ENCODE results near the gene ABCB1.

Gene ABCB1

GRCh38 chr7:87600130-87601124 lies at the start of gene ABCB1:
Gene ABCB1, minus strand, starts transcription at chr7:87600884. Its CDS starts 700 bp downstream, at chr7:87600184.
- no peak for DNase-seq (ENCODE audit: low spot score)

- DNase-seq (ENCODE audit: low spot score): no peak
Measured at GRCh38 chr7:87648316-87648715, 47.6 kb upstream of the ABCB1 start.

- no peak for DNase-seq (ENCODE audit: low spot score)
Measured at GRCh38 chr7:87645446-87645845, 44.8 kb upstream of the ABCB1 start.

DNA sequence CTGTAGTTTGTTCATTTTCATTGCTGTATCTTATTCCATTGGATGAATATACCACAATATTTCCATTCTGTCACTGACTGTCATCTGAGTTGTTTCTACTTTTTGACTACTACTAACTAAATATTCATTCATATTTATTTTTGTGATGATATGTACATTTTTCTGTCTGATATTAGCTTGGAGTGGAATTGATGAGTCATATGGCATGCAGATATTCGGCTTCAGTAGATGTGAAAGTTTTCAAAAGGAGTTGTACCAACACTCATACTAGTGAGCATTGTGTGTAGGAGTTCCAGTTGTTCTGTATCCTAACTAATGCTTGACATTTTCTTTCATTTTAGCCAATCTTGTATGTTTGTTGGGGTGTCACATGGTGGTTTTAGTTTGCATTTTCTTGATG lies 35.2 kb upstream of the ABCB1 start:
- DNase-seq (ENCODE audit: low spot score): no peak

DNA sequence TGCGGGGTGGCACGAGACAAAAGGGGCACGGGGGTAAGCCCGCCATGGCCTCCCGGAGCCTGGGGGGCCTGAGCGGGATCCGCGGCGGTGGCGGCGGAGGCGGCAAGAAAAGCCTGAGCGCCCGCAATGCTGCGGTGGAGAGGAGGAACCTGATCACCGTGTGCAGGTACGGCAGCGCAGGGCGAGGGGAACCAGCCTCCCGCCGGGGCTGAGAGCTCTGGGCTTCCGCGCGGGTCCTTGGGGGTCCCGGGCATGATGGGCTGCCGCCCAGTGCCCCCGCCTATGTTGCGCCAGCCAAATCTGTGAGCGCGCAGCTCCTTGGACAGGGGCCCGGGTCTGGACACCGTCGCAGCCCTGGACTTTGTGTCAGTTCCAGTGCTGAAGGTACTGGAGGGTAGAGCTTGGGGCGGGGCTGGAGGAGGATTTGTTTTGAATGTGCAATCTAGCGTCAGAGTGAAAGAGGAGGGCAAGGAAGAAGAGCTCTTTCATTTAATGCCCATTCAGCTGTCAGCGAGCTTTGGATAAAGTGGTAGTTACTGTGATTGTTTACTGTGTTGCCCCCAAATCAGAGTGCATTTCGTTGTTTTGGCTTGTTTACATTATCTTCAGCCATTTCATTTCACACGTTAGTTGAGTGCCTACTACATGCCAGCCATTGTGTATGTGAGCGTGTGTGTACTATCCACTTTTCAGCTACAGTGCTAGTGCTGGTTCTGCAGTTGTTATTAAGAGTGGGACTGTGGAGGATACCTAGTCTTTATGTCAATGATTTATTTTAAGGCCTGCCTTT lies 28.3 kb upstream of the ABCB1 start:
- no peak for DNase-seq (ENCODE audit: low spot score)

DNA sequence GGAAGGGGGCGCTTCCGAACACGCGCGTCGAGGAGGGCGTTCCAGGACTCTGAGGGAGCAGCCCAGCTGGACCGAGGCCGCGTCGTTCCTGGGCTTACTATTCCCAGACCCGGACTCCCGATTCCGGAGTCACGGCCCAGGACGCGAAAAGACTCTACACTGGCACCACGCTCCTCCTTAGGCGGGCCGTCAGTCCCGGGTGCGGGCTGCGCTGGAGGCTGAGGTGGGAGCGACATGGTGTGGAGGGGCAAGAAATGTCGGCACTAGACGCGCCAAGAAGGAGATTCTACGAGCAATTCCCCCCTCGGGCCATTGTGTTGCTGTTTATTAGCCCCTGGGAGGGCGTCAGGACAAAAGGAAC lies 26.9 kb upstream of the ABCB1 start:
- DNase-seq (ENCODE audit: low spot score): no peak

DNA sequence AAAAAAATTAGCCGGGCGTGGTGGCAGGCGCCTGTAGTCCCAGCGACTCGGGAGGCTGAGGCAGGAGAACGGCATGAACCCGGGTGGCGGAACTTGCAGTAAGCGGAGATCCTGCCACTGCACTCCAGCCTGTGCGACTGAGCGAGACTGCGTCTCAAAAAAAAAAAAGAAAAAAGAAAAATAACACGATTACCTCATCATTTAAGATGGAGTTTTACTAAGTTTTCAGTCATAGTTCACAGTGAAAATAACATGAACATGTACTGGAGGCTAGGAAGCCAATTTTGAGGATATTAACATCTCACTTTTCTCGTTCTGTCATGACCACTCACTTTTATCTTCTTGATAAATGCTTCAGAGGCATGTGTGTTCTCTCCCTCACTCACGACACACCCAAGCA lies 24.4 kb upstream of the ABCB1 start:
- DNase-seq (ENCODE audit: low spot score): no peak

DNA sequence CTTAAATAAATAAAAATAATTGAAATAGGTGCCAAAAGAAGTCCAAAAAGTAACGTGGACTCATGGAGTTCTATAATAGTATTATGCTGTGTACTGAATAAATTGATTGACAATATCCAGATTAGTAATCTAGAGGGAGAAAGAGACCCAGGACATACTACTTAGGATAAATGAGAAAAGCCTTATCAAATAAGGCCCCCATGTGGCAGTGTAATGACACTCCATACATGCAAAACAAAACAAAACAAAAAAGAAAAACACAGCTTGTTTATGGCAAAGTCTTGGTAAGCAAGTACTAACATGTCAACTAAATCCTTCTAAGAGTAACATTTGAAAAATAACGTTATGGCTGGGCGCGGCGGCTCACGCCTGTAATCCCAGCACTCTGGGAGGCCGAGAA lies 23.9 kb upstream of the ABCB1 start:
- no peak for DNase-seq (ENCODE audit: low spot score)

DNA sequence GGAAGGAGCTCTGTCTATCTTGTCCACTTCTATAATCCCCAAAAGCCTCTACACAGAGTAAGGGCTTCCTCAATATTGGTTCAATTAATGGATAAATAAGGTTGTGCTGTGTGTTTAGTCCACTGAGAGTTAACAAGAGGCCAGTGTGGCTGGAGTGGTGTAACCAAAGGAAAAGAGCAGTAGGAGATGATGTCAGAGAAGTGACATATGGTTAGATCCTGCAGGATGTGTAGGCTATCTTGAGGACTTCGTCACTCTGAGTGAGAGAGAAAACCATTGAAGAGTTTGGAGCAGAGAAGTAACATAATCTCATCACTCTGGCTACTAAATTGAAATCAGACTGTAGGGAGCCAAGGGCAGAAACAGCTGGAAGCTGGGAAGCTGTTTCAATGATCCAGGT lies 14.5 kb upstream of the ABCB1 start:
- no peak for DNase-seq (ENCODE audit: low spot score)

- no peak for DNase-seq (ENCODE audit: low spot score)
Measured at GRCh38 chr7:87609916-87610315, 9.2 kb upstream of the ABCB1 start.

GRCh38 chr7:87608431-87608830 lies 7.7 kb upstream of the ABCB1 start:
- DNase-seq (ENCODE audit: low spot score): no peak

DNA sequence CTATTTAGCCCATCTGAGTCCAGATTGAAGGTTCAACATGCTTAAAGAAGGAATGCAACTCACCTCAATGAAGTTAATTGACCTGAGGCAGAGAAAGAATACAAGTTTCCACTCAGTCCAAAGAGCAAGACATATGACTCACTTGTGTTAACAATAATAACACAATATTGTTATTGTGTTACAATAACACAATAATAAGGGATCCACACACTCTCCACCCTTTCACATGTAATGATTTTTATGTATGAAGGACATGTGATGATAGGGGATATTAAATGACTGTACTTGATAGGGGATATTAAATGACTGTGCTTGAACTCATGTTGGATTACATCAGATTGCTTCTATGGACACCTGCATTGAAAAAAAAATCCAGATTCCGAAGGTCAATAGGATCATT lies 3.6 kb upstream of the ABCB1 start:
- no peak for DNase-seq (ENCODE audit: low spot score)

GRCh38 chr7:87599336-87599735 lies 1.3 kb downstream of the ABCB1 start:
- DNase-seq (ENCODE audit: low spot score): no peak

GRCh38 chr7:87598234-87599009 lies 2.3 kb downstream of the ABCB1 start:
- no peak for DNase-seq (ENCODE audit: low spot score)

GRCh38 chr7:87596696-87597095 lies 4.0 kb downstream of the ABCB1 start:
- DNase-seq (ENCODE audit: low spot score): no peak

- no peak for DNase-seq (ENCODE audit: low spot score)
Measured at GRCh38 chr7:87596136-87596535, 4.5 kb downstream of the ABCB1 start.

GRCh38 chr7:87592300-87592699 lies 8.4 kb downstream of the ABCB1 start:
- no peak for DNase-seq (ENCODE audit: low spot score)

DNA sequence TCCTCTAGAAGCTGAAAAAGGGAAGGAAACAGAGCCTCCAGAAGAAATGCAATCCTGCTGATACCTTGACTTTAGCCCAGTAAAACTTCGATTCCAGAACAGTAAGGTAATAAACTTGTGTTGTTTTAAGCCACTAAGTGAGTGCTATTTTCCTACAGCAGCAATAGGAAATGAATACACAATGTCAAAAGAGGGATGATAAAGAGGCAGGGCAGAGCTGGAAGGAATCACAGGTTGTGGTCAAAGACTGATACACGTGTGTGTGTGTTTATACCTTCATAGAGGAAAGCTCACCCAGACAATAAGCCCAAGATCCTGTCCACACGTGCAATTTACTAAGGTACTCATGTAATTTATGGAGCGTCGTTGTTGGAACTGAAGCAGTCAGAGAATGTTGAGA lies 9.5 kb downstream of the ABCB1 start:
- DNase-seq (ENCODE audit: low spot score): no peak

GRCh38 chr7:87590578-87590977 lies 10.1 kb downstream of the ABCB1 start:
- no peak for DNase-seq (ENCODE audit: low spot score)

- DNase-seq (ENCODE audit: low spot score): no peak
Measured at GRCh38 chr7:87589631-87590030, 11.1 kb downstream of the ABCB1 start.

GRCh38 chr7:87581723-87582122 lies 19.0 kb downstream of the ABCB1 start:
- DNase-seq (ENCODE audit: low spot score): no peak

DNA sequence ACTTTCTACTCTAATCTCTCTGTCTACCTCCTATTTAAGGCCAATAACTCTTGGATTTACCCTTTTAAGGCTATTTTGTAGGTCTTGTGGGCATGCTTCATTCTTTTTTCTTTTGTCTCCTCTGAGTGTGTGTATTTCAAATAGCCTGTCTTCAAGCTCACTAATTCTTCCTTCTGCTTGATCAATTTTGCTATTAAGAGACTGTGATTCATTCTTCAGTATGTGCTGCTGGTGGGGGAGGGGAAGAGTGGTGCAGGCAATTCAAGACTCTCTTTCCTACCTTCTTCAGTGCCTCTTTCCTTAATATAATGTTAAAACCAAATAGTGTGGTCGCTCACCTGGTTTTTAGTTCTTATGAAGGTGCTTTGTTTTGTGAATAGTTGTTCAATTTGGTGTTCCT lies 20.0 kb downstream of the ABCB1 start:
- no peak for DNase-seq (ENCODE audit: low spot score)
